Measurements from ENCODE around the gene ANKRD12.

- TF ChIP-seq CTCF (IDR thresholded peaks at IDR 0.05): no peak
- no peak for TF ChIP-seq POLR2A (IDR thresholded peaks at IDR 0.05)
Measured at GRCh38 chr18:9297007-9297393, 160.4 kb downstream of the ANKRD12 start.
